OCI-M1 (cell line): ENCODE data around the gene COMTD1.

Experiments used
- DNase-seq: peaks from one replicate; lab custom pipeline; 2025; lab: John Stamatoyannopoulos, UW

Gene COMTD1

GRCh38 chr10:75245354-75246250 lies 9.8 kb upstream of the COMTD1 start:
- no peak for DNase-seq

DNA sequence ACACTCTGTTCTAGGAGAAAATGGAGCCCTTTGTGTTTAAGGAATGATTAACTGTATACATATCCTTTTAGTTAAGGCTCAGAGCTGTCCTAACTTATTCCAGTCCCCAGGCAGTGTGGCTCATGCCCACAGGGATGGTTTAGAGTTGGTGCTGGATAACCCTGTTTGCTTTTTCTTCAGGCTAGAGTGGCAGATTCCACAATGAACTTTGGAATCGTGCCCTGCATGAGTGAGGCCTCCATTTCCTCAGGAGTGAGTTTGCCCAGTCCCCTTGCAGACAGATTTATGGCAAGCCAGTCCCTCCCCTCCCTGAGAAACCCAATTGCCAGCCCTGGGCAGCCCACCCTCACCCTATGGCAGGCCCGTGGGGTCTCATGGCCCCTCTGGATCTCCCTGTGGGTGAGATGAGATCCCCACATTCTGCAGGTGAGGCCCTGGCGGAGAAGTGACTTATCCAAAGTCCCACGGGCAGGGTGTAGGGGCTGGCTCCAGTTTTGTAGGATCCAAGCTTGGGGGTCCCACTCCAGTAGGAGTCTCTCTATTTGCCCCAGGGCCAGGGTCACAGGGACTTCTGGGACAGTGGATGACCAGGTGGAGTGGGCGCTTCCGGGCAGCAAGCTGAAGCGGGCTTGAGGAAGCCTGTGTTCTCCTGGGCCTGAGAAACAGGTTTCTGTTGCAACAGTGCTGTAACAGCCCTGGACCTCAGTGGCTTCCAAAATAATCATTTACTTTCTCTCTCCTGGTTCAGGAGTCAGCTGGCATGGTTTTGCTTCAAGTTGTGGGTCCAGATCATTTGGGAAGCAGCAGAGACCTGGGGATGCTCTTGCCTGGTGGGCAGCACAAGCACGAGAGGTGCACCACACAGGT lies 9.0 kb upstream of the COMTD1 start:
- no peak for DNase-seq

DNA sequence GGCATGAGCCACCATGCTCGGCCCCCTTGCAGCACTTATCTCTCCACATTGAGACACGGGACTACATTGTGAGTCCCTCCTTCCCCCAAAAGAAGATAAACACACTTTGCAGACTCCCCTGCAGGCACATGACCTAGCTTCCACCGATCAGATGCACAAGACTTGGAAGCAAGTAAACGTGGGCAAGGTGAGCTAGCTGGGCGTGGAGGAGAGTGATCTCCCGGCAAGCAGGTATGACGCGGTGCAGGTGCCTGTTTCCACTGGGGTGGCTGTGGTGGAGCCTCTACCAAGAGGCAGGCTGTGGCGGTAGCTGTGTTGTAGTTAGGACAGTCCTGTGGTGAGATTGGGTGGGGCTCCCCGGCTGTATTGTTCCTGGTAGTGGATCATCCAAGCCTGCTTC lies 7.7 kb upstream of the COMTD1 start:
- peak; percentile 24 for DNase-seq

DNA sequence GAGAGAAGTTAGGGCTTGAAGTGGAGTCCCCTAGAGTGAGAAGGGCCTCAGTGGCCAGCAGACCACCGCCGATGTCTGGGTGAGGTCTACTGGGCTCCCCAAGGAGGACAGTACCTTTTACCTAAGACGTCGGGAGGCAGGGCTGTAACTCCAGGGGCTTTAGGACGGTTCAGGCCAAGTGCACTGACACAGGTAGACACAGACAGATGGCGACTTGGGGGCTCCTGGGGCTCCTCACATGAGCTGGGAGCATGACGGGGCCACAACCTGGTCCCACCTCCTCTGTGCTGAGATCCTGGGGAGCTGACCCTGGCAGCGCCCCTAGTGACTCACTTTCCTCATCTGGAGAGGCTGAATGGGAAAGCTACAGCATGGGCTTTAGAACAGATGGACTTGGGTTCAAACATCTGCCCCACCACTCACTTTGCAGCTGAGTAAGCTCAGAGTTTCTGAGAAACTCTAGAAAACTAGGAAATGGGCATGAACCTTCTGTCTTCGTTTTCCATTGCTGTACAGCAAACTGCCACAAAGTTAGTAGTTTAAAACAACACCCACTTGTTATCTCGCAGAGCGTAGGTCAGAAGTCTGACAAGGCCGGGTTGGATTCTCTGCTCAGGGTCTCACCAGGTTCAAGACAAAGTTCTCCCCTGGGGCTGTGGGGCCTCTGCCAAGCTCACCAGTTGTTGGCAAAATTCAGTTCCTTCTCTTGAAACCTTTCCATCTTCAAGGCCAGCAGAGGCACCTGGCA lies 4.7 kb upstream of the COMTD1 start:
- no peak for DNase-seq

- DNase-seq = no peak
Measured at GRCh38 chr10:75239096-75239790, 3.5 kb upstream of the COMTD1 start.

DNA sequence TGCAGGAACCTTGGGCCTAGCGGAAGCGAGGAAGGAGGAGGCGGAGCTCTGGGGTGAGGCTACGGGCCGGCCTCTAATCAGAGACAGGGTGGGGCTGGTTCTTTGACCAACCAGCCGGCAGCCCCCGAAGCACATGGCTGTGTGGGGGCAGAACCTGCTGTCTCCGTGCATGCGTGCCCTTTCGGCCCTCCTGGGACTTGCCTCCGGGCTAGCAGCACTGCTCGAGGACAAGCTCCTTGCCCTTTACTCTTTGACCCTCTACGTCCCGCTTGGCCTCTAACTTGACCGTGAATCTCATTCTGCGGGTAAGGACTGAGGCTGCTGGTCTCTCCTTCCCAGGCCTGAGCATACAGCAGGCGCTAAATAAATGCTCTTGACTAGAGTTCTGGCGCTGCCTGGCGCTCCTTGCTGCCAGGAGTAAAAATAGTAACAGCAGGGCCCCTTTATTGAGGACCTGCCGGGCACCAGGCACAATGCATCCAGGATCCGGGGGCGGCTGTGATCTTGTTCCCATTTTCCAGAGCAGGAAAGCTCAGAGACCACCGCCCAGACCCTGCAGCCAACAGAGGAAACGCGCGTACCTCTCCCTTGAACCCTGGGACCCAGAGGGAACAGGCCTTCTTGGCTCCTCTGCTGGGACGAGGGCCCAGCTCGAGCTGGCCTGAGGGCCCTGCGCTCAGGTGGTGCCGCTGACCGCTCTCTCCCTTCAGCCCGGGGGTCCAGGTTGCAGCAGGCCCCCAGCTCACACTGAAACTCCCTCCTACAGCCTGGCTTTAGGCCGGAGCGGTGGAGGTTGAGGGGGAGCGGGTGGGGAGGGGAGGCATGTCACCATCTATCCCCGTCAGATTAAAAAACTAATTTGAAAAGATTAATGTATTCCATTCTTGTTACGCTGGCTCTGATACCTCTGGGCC lies 2.7 kb upstream of the COMTD1 start:
- DNase-seq = no peak

DNA sequence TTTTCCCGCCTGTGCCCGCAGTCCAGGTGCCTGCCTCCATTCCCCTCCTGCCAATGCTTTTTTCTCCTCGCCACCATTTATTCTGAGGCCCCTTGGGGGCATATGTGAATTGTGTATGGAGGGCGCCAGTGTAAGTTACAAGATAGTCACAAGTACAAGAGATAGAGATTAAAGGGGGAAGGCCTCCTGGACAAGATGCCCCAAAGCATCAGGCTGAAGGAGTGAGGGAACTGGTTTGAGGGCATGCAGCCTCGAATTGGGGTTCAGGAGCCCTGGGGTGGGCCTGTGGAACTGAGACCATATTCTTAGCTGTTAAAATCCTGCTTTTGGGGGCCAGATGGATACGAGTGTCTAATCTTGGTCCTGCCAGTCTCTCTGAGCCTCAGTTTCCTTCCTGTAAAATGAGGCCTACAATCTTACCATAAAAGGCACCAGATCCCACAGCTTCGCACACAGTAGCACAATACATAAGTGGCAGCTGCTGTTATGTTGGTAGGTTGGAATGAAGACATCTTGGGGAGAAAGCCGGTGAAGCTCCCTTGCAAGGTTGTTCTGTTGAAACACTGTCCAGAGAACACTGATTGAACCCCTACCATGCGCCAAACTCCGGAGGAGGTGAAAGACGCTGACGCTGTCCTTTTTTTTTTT lies 545 bp upstream of the COMTD1 start:
- DNase-seq = no peak

GRCh38 chr10:75234683-75235374 lies 928 bp downstream of the COMTD1 start:
- peak; percentile 58 for DNase-seq

DNA sequence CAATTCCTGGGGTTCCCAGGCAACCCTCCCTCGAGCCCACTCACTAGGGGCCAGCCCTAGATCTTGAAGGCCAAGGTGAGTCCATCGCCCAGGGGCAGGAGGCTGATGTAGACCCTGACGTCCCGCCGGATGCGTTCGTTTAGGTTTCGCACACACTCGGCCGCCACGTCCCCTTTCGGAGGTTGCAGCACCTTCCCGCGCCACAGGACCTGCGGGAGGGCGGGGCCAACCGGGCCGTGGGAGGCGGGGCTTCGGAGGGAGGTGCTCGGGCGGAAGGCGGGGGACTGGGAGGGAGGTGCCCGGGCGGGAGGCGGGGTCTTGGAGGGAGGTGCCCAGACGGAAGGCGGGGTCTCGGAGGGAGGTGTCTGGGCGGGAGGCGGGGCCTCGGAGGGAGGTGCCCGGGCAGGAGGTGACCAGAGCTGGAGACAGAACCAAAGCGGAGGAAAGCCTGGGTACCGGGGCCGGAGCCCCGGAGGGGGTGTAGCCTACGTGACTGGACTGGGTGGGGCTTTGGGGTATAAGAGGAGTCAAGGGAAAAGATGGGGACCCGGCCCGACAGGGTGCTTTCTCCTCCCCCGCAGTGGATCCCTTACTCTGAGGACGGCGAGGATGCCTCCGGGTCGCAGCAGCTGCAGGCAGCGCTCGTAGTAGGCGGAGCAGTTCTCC lies 1.6 kb downstream of the COMTD1 start:
- peak; percentile 95 for DNase-seq

DNA sequence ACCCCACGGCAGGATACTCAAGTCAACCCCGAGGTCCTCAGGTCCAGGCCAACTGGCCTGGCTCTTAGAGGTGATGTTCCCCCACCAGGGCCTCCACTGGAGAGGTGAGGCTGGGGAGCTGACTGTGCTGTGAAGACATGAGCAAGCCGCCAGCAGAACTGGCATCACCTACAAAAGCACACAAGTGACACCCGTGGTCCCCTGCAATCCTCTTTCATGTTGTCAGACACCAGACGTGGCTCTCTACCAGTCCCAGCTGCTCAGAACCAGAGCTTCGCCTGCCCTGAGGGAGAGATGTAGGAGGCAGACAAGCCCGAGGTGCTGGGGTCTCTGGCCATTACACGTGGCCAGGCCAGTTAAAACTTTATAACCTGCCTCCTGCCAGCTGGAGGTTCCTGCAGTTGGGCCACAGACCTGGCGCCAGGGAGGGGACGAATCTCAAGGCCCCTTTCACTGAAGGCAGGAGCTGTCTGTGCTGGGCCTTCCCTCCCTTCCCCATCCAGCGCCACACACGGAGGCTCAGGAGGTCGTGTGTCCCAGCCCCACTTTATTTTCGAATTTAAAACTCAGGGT lies 2.2 kb downstream of the COMTD1 start:
- no peak for DNase-seq

DNA sequence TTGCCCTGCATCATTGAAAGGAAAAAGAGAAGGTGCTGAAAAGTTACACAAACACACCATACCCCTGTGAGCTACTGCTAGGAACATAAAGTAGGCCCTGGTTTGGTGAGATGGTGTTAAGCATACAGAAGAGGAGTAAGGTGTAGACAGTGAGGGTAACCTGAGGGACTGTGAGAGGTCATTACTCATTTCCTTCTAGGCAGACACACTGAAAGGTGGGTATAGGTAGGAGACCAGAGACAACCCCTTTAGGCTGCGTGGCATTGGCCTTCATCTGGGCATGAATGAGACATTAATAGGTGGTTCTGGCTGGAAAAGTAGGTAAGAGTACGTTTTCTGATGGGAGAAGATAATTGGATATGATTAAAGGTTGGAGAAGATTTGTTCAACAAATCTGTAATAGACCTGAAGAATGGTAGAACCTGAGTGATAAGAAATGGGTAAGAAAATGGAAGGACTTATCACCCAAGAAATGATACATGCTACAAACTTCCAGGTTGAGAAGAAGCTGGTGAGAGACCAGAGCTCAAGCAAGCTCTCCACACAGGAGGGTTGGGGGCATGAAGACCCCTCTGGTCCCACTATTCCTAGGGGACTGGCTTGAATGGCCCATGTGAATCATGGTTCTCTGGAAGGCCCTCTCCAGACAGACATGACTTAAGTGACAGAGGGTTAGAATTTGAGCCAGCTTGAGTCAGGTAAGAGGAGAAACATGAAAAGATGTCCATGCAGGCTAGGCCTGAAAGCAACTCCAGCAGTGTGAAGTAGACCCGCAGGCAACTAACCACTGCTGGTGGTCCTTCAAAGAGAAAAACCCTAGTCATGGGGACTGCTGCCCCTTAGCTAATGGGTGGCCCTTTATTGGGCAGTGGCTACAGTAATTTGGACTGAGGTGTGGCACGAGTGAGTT lies 3.8 kb downstream of the COMTD1 start:
- no peak for DNase-seq

- DNase-seq = peak; percentile 93
Measured at GRCh38 chr10:75230600-75231038, 5.1 kb downstream of the COMTD1 start.

- no peak for DNase-seq
Measured at GRCh38 chr10:75229971-75230370, 5.8 kb downstream of the COMTD1 start.

DNA sequence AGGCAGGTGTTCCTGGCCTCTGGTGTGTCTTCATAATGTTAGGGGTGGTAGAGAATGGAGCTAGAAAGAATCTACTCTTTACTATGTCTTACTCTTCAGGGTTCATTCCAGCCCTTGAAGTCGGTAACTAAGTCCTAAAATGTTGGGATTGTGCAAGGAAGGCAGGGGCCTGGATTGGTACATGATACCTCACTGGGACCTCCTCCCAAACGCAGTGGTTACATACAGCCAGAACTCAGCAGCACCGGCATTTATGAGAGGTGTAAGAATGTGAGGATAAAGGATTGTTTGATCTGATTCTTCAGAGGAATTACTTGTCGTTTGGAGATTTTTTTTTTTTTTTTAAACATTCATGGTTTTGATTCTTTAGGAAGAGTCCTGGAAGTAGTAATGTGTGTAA lies 6.9 kb downstream of the COMTD1 start:
- DNase-seq = no peak

GRCh38 chr10:75228278-75228677 lies 7.5 kb downstream of the COMTD1 start:
- DNase-seq = no peak

- DNase-seq = no peak
Measured at GRCh38 chr10:75226656-75227055, 9.1 kb downstream of the COMTD1 start.

- no peak for DNase-seq
Measured at GRCh38 chr10:75226095-75226494, 9.7 kb downstream of the COMTD1 start.
